HepG2 (cell line): Measurements from ENCODE around the gene TLK2.

Experiments
- CTCF ChIP-seq: sonication (generic); formaldehyde crosslinking; IDR thresholded peaks from 2 replicates; pipeline ENCODE4 v1.5.0; 2020; ENCODE audit warnings: mild to moderate bottlenecking, missing genetic modification reagents, moderate library complexity
- EZH2 ChIP-seq: conservative IDR thresholded peaks from 2 replicates; pipeline ENCODE4 v1.6.1; 2012; ENCODE audit warnings: mild to moderate bottlenecking, low read depth, low read length, moderate library complexity
- HDAC2 ChIP-seq: sonication (generic); formaldehyde crosslinking; IDR thresholded peaks from 2 replicates; pipeline ENCODE4 v1.4.0; 2020; ENCODE audit warnings: missing genetic modification reagents
- KDM1A ChIP-seq: IDR thresholded peaks from 2 replicates; pipeline ENCODE4 v1.6.1; 2016; ENCODE audit warnings: missing compliant biosample characterization
- NFE2L1 ChIP-seq: sonication (generic); formaldehyde crosslinking; IDR thresholded peaks from 2 replicates; pipeline ENCODE4 v1.4.0; 2020; ENCODE audit warnings: missing genetic modification reagents, mild to moderate bottlenecking, borderline replicate concordance
- ZBTB1 ChIP-seq: sonication (generic); formaldehyde crosslinking; IDR thresholded peaks from 2 replicates; pipeline ENCODE4 v1.4.0; 2020; ENCODE audit warnings: missing genetic modification reagents, borderline replicate concordance
- ZNF441 ChIP-seq: sonication (generic); formaldehyde crosslinking; IDR thresholded peaks from 2 replicates; pipeline ENCODE4 v1.7.0; 2021; ENCODE audit warnings: missing genetic modification reagents, borderline replicate concordance

GRCh38 chr17:62641951-62642350 is 163.3 kb downstream of the TLK2 start:
- TF ChIP-seq NFE2L1 (CRISPR knock-in tag) (no peak), HDAC2 (CRISPR knock-in tag) (no peak), KDM1A (no peak), ZBTB1 (CRISPR knock-in tag) (no peak), EZH2 (no peak), CTCF (CRISPR knock-in tag) (no peak), ZNF441 (CRISPR knock-in tag) (no peak)
